NCI-H1930 (cell line): ENCODE data around the gene LUC7L.

Source experiments
- DNase-seq, 2 experiments: peaks; one replicate each; lab custom pipeline; 2025; lab: John Stamatoyannopoulos, UW

The LUC7L gene

DNA sequence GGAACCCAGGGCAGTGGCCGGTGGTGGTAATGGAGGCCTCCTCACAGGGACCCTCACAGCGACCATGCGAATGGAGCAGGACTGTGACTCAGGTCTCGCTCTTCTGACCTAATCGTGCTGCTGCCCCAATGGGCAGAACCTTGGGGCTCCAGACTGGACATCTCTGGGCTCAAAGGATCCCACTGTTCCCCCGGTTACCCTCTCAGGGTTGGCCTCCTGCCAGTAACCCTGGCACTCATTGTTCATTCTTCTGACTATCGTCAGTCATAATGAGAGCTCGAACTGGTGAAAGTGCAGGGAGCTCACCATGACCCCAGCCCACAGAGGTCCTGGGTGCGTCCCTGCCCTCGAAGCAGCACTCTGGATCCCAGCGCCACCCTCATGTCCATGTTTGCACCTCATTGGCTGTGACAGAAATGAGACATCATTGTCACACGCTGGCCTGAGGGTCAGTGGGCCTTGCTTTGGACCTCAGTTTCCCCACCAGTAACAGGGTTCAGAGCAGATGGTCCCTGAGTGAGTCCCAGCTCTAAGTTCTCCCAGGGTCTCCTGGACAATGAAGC lies 86.8 kb downstream of the LUC7L start:
- no peak for DNase-seq

DNA sequence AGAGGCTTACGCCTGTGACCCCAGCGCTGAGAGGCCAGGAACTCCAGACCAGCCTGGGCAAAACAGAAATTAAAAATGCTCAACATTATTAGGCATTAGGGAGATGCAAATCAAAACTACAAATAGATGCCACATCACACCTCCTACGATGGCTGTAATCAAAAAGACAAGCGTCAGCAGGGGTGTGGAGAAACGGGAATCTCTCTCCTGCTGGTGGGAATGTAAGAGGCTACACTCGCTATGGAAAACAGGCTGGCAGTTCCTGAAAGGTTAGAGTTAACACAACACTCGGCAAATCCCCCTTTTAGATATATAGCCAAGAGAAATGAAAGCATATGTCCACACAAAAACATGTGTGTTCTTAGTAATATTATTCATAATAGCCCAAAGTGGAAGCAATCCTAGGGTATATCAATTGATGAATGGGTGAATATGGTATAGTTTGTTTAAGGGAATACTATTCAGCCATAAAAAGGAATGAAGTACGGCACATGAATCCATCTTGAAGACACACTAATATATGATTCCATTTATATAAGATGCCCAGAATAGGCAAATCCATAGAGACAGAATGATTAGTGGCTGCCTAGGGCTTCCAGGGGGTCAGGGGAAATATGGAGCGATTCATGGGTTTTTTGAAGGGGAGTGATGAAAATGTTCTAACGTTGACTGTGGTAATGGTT lies 88.9 kb downstream of the LUC7L start:
- DNase-seq, result no peak
